Activated CD4-positive, alpha-beta T cell treated with anti-CD3 and anti-CD28 coated beads, Interleukin-2, Interleukin-4, amounts not matched to agents 100 ng/mL and 50 ng/mL, durations not matched to agents 16 hours and 8 hours (primary cell): ENCODE data around the gene CAPN13.

Experiments
- DNase-seq: peaks from one replicate; pipeline ENCODE4 v3.0.0-alpha.2; 2020; ENCODE audit warnings: low spot score

Gene CAPN13

DNA sequence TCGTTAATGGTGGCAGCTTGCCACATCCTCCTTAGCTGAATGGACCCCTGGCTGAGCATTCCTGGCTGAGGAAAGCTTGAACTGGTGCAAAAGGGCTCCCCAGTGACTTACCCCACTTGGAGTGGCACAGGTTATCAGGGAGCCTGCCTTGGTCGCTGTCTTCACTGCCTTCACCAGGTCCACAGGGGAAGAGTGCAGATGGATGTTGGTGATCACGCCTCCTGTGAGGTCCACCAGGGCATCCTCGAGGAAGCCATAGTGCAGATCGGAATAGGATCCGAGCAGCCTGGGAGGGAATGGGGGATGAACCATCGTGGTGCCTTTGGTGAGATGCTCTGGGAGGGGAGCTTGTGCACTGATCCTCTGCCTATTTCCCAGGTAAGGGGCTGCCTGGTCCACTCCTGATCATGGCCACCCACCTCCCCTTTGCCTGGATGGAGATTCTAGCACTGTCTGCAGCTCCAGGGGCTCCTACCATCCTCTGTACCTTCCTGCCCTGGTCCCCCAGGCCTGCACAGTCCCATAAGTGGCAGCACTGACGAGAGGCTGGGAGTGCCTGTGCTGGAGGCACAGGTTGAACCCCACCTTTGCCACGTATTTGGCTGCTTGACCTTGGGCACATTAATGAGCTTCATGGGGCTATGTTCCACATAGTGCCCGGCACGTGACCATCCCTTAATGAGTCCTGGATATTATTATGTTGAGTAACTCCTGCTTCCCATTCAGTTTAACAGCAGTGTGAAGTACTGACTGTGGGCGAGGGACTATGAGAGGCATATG lies 43.0 kb downstream of the CAPN13 start:
- DNase-seq: no peak

DNA sequence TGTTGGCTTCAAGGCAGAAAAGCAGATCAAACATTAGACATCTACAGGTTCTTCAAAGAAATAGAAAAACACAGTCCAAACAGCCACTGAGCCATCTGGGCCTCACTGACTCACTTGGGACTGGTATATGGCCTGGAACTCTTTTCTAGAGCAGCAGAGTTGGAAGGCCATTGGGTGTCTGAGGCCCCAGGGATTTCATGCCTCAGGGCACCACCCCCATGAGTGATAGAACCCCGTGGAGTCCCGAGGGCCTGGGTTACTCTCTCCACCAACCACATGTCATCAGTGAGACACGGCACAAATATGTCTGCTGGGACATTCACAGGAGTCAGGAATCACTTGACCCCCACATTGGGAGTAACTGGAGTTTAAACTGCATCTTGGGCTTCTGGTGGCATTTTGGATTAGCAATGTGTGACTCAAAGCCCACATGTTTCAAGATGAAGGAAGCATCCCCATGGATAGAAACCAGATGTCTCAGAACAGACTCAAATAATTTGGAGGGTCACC lies 44.0 kb downstream of the CAPN13 start:
- DNase-seq: no peak

DNA sequence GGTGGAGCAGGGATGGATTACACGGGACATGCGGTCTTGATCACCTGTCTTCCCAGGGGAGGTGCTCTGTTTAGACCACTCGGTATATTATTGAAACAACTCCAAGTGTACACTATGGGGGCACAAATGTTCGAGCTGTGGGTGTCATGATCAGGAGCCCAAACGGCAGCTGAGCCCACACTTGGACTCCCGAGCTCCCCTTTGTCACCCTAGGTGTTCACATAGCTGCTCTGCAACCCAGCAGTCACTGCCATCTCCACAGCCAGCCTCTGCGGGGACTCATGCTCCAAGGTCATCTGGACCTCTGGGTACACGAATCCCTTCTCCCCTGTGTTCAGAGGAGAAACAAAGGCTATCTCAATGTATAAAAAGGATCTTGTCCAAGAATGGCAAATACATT lies 46.0 kb downstream of the CAPN13 start:
- DNase-seq: no peak

GRCh38 chr2:30759481-30759880 lies 47.8 kb downstream of the CAPN13 start:
- DNase-seq: no peak

DNA sequence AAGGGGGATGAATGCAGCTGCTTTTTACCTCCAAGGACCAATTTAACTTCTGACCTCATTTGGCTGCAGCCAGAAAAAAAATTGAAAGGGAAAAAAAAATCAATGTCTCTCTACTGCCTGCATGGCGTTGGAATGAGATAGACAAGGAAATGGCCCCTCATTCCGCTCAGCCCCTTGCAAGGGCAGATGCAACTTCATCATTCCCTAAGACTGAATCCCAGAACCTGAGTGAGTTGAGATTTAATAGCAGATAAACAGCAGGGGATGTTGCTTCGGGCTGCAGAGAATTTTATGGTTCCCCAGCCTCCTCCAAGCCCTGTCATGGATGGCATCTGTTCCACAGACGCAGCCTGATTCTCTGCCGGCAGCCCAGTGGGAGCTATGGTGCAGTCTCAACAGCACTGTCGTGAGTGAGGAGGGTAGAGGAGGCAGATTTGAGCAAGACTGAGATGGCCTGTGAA lies 49.0 kb downstream of the CAPN13 start:
- no peak for DNase-seq

GRCh38 chr2:30757749-30758148 lies 49.5 kb downstream of the CAPN13 start:
- no peak for DNase-seq

- DNase-seq: no peak
Measured at GRCh38 chr2:30756971-30757370, 50.3 kb downstream of the CAPN13 start.

DNA sequence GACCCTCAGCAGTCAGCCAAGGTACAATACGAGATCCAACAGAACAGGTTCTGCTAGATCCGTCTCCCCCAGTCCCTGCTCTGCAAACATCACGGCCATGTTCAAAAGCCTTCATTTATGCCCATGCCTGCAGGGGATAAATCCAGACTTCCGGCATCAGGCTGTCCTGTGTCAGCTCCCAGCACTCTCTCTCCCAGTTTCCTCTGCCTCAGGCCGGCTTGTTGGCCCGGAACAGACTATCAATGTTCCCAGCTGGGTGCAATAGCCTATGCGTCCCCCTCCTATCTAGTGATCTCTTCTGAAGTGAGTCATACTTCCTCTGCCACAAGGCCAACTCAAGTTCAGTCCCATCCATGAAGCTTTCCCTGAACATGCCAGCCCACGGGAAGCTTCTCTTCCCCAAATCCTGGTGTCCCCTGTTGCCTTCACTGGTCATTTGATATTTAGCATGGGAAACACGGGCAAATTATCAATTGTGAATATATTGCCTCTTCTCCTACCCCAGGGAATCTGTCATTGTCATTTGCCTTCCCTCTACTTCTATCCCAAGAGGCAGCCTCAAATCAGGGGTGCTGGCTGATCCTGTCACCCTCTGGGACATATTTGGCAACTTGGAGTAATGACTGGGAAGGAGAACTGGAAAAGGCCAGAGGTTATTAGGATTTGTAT lies 51.1 kb downstream of the CAPN13 start:
- no peak for DNase-seq

DNA sequence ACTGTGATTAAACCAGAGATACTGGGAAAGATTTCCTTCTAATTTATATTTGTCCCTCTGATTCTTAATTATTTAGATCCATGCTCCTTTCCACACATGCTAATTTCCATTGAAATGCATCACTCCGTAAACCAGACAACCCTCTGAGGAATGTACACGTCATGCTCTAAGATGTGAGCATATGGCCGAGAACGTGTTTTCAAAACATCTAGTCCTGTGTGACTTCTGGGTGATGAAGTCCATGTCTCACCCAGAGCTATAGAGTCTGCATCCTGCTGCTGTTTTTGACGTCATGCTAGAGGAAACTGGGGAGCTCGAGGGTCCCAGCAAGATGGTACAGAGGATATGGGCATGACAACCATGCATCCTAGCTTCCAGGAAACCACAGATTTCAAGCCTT lies 53.6 kb downstream of the CAPN13 start:
- no peak for DNase-seq

DNA sequence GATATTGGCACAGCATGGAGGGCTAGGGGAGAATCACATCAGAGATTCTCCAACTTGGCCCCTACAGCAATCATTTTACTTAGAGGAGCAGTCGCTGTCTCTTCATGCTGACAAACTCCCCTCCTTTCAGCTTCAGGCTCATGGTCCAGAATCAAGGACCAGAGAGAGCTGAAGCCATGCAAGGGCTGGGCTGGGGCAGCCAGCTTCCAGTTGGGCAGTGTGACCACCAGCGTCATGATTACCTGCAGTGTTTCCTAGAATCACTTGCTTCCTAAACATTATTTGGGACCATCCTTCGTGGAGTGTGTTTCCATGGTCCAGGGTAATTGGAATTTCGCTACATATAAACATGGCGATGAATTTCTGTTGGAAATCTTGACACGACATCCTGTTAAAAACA lies 54.4 kb downstream of the CAPN13 start:
- no peak for DNase-seq

DNA sequence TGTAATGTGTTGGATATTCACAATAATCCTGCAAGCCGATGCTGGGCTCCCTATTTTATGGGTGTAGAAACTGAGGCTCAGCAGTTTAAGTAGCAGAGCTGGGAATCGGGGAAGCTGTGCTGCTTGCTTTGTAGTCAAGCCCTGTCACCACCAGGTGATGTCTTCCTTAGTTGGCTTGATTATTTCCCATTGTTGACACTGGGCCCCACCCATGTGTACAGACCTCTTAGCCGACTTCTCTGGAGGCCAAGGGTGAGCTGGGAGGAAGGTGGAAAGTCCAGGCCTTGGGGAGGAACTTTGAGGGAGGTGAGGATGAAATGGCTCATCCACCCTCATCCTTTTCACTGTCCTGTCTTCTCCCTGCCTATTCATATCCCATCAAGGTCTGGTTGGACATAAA lies 60.0 kb downstream of the CAPN13 start:
- no peak for DNase-seq

DNA sequence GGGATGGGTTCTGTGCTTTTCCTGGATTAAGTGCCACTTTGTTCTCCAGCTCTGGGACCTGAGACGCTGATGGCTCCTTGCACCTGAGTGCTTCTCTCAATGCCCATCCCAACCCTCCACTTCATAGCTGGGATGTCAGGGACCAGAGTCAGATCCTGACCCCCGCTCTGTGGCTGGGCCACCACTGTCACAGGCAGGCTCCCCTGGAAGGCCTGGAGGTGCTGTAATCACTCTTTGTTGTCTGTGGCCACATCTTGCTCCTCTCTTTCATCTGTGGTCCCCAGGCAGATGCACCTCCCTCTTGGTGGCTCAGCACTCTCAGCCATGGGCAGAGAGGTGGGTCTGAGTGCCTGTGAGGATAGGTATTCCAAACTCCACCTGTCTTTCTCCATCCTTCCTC lies 62.4 kb downstream of the CAPN13 start:
- DNase-seq: no peak

DNA sequence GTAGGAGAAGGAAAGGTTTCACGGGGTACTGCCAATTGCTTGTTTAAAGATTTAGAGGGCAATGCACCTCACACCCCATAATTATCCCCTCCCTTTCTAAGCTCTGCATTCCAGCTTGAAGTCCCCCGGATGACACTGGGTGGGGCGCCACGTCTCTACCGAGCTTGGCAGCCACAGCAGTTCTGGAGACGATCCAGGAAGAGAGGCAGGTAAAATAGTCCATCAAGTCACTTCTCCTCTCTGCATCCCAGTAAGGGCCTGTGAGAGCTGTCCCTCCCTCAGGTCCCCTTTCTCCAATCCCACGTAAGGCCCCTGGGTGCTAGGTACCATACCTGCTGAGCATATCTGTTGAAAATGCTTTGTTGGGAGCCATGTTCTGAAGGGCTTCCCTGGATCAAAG lies 65.7 kb downstream of the CAPN13 start:
- no peak for DNase-seq

- DNase-seq: no peak
Measured at GRCh38 chr2:30738141-30738911, 68.9 kb downstream of the CAPN13 start.

DNA sequence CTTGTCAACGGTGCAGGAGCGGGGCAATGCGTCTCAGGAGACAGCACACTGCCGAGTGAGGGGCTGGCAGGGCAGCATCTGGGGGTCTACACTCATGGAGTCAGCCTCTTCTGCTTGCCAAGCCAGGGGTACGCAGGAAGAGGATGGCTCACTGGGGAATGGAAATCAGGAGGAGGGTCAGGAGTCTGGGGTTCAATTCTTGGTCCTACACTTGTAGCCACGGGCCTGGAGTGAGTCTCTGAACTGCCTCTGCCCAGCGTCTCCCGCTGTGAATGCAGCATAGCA lies 70.0 kb downstream of the CAPN13 start:
- DNase-seq: no peak

DNA sequence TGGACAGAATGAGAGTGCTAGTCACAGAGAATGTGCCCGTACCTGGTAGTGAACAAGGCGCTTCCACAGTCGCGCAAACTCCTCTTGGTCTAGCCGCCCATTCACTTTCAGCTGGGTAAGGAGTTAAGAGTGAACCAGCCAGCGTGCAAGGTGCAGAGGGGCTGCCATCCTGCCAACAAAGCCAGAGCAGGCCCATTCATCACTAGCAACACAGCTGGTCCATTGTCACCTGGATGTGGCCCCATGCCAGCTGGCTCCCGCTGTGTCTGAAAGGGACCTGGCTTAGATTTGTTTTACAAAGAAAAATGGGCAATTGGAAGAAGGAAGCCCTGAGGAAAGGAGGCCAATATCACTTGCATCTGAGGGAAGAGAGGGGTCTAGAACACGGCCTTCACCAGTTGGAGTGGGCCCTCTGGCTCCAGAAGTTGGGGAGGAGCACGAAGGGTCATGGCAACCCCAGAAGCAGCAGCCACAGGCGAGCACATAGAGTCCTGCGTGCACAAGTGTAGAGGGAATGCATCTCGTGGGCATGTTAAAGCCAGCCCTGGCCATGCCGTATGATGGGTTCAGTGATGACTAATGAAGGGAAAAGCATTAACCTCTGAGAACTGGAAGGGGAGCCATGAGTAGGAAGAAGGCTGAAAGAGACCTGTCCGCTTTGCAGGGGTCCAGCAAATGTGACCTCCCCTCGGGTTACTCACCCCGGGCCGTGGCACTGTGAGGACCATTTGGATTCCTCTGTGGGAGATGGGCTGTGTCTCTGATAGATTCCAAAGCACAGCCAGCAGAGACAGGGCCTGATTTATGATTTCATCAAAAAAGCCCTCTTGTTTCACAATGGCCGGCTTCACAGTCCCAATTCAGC lies 70.6 kb downstream of the CAPN13 start:
- no peak for DNase-seq

GRCh38 chr2:30733876-30734520 lies 73.2 kb downstream of the CAPN13 start:
- no peak for DNase-seq

- no peak for DNase-seq
Measured at GRCh38 chr2:30732876-30733275, 74.4 kb downstream of the CAPN13 start.

- no peak for DNase-seq
Measured at GRCh38 chr2:30732376-30732775, 74.9 kb downstream of the CAPN13 start.

GRCh38 chr2:30731706-30732105 lies 75.5 kb downstream of the CAPN13 start:
- no peak for DNase-seq
